HepG2 (cell line): Measurements from ENCODE around the gene ABCB6. TPM values are rescaled to one million over a fixed set of nuclear protein-coding genes. Genes with fewer than 3 reads are reported as not detected.

ENCODE experiments used
- ELF3 ChIP-seq: IDR thresholded peaks from 2 replicates; pipeline ENCODE4 v1.6.1; 2016; ENCODE audit warnings: missing genetic modification reagents, missing compliant biosample characterization
- HOXA7 ChIP-seq: sonication (generic); formaldehyde crosslinking; IDR thresholded peaks from 2 replicates; pipeline ENCODE4 v1.8.1; 2022; ENCODE audit warnings: mild to moderate bottlenecking, missing genetic modification reagents, moderate library complexity
- JARID2 ChIP-seq: sonication (generic); formaldehyde crosslinking; IDR thresholded peaks from 2 replicates; pipeline ENCODE4 v1.8.1; 2023; ENCODE audit warnings: missing genetic modification reagents, inconsistent platforms; ENCODE audit not compliant: insufficient replicate concordance
- KDM6A ChIP-seq: IDR thresholded peaks from 2 replicates; pipeline ENCODE4 v1.6.1; 2016; ENCODE audit warnings: low read depth
- NR1H2 ChIP-seq: sonication (generic); formaldehyde crosslinking; IDR thresholded peaks from 2 replicates; pipeline ENCODE4 v1.8.1; 2022; ENCODE audit warnings: low read depth, missing genetic modification reagents, borderline replicate concordance
- ONECUT2 ChIP-seq: sonication (generic); formaldehyde crosslinking; IDR thresholded peaks from 2 replicates; pipeline ENCODE4 v1.4.0; 2020; ENCODE audit warnings: missing genetic modification reagents
- PRPF4 ChIP-seq: fragments of 200-400 bp; formaldehyde crosslinking; IDR thresholded peaks from 2 replicates; pipeline ENCODE4 v1.6.1; 2016; ENCODE audit warnings: low read length, low read depth; ENCODE audit not compliant: poor library complexity, severe bottlenecking
- RORA ChIP-seq: sonication (generic); formaldehyde crosslinking; IDR thresholded peaks from 2 replicates; pipeline ENCODE4 v1.5.0; 2020; ENCODE audit warnings: mild to moderate bottlenecking, missing genetic modification reagents, moderate library complexity
- SALL1 ChIP-seq: sonication (generic); formaldehyde crosslinking; IDR thresholded peaks from 2 replicates; pipeline ENCODE4 v1.8.0; 2022; ENCODE audit warnings: mild to moderate bottlenecking, missing genetic modification reagents
- SOX13 ChIP-seq, 3 experiments: fragments of 450-650 bp in 1 of 3; sonication (generic) in 1 of 3; formaldehyde crosslinking in 1 of 3; IDR thresholded peaks in 2 of 3; conservative IDR thresholded peaks in 1 of 3; 2 replicates each; pipeline versions ENCODE4 v1.5.0 to v1.6.1; 2016 to 2020; ENCODE audit warnings: antibody characterized with exemption in 1 of 3, mild to moderate bottlenecking in 1 of 3, missing compliant biosample characterization in 1 of 3, missing genetic modification reagents in 1 of 3, moderate library complexity in 1 of 3
- STAT5B ChIP-seq: sonication (generic); formaldehyde crosslinking; IDR thresholded peaks from 2 replicates; pipeline ENCODE4 v1.4.0; 2020; ENCODE audit warnings: missing genetic modification reagents
- TAF1 ChIP-seq: sonication (generic); formaldehyde crosslinking; IDR thresholded peaks from 2 replicates; pipeline ENCODE4 v1.4.0; 2020; ENCODE audit warnings: missing genetic modification reagents
- TCF7L2 ChIP-seq: IDR thresholded peaks from 2 replicates; pipeline ENCODE4 v1.6.1; 2011; ENCODE audit warnings: mild to moderate bottlenecking, low read depth, low read length, moderate library complexity
- TOPORS ChIP-seq: sonication (generic); formaldehyde crosslinking; IDR thresholded peaks from 2 replicates; pipeline ENCODE4 v1.8.0; 2023; ENCODE audit warnings: mild to moderate bottlenecking, missing genetic modification reagents
- ZEB1 ChIP-seq: IDR thresholded peaks from 2 replicates; pipeline ENCODE4 v1.6.1; 2012; ENCODE audit warnings: mild to moderate bottlenecking, low read depth, inconsistent platforms; ENCODE audit not compliant: insufficient replicate concordance
- ZFY ChIP-seq: sonication (generic); formaldehyde crosslinking; IDR thresholded peaks from 2 replicates; pipeline ENCODE4 v1.4.0; 2020; ENCODE audit warnings: missing genetic modification reagents
- ZMAT3 ChIP-seq: sonication (generic); formaldehyde crosslinking; conservative IDR thresholded peaks from 2 replicates; pipeline ENCODE4 v1.7.0; 2021; ENCODE audit warnings: missing genetic modification reagents
- ZNF329 ChIP-seq: sonication (generic); formaldehyde crosslinking; IDR thresholded peaks from 2 replicates; pipeline ENCODE4 v1.9.0; 2021; ENCODE audit warnings: low read depth, mild to moderate bottlenecking, missing genetic modification reagents
- ZNF33B ChIP-seq: sonication (generic); formaldehyde crosslinking; IDR thresholded peaks from 2 replicates; pipeline ENCODE4 v1.5.1; 2020; ENCODE audit warnings: mild to moderate bottlenecking, missing genetic modification reagents
- ZNF496 ChIP-seq: sonication (generic); formaldehyde crosslinking; IDR thresholded peaks from 2 replicates; pipeline ENCODE4 v1.8.1; 2023; ENCODE audit warnings: mild to moderate bottlenecking, moderate library complexity, missing genetic modification reagents; ENCODE audit not compliant: insufficient replicate concordance
- ZNF674 ChIP-seq: sonication (generic); formaldehyde crosslinking; IDR thresholded peaks from 2 replicates; pipeline ENCODE4 v1.5.0; 2020; ENCODE audit warnings: low read depth, mild to moderate bottlenecking, missing genetic modification reagents
- ZNF772 ChIP-seq: sonication (generic); formaldehyde crosslinking; IDR thresholded peaks from 2 replicates; pipeline ENCODE4 v1.5.0; 2020; ENCODE audit warnings: mild to moderate bottlenecking, missing genetic modification reagents
- polyA plus RNA-seq, 8 experiments: library from polyadenylated mRNA; depleted of rRNA in 3 of 8; stranded (reverse) in 7 of 8; unstranded in 1 of 8; fragments of >200 nt; fragmentation: Illumina TruSeq in 4 of 8; extraction: Trizol in 4 of 8; gene quantifications; 2 replicates each; pipeline versions ENCODE4 v1.2.1 to v1.2.3, GENCODE V29; 2011 to 2016; ENCODE audit warnings: low read depth in 4 of 8, missing spikeins in 1 of 8, mixed read lengths in 1 of 8; ENCODE audit not compliant: insufficient read depth in 1 of 8
- total RNA-seq, 5 experiments: library from RNA; depleted of rRNA; stranded (reverse); fragments of >200 nt; fragmentation: Illumina TruSeq; extraction: Trizol; gene quantifications; 2 replicates each; pipeline ENCODE4 v1.2.3, GENCODE V29; 2016; ENCODE audit warnings: low read depth in 1 of 5
- TF ChIP-seq, protein P1 (sequence below): sonication (generic); formaldehyde crosslinking; IDR thresholded peaks from 2 replicates; pipeline ENCODE4 v1.4.0; 2020; ENCODE audit warnings: missing genetic modification reagents
- TF ChIP-seq, protein P2 (sequence below): sonication (generic); formaldehyde crosslinking; IDR thresholded peaks from 2 replicates; pipeline ENCODE4 v1.5.1; 2020; ENCODE audit warnings: missing genetic modification reagents, mild to moderate bottlenecking, borderline replicate concordance
- TF ChIP-seq, protein P3 (sequence below): sonication (generic); formaldehyde crosslinking; IDR thresholded peaks from 2 replicates; pipeline ENCODE4 v1.5.0; 2020; ENCODE audit warnings: mild to moderate bottlenecking, missing genetic modification reagents

ABCB6 gene
- total and polyA plus RNA-seq, 2 of the 13 experiments (the other 11 are each of a cell fraction or from before 2014, with no cell fraction given), result 91.1 to 137 TPM

DNA sequence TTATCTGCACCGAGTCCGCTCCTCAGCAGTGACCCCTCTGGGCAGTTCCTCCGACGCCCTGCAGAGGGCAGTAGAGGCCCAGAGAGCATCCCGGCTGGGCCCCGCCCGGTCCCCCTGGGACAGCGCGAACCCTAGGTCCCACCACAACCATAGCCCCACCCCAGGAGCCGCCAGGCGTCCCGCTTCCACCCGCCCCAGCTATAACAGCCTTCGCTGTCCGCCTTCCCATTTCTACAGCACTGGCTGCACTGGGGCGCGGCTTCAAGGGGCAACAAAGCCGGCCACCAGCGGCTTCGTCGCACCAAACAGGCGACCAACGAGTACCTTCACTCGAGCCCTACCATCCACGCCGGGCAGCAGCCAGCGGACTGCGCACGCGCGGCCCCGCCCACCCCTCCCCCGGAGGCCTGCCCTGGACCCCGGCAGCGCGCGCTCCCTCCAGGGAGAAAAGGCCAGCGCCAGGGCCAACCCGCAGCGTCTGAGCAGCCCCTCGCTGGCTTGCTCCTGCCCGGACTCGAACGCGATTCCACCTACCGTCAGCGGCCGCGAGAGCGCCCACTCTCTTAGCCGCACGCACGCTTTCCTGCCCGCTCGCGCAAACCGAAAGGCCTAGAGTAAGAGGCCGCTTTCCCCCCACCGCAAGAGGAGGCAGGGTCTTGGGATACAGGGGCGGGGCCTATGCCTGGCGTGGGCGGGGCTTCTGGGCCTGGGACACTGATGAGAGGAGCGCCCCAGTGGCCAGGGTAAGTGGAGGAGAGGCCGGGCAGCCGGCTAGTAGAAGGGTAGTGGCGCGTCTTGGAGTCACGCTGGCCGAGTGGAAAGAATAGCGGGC is 58.4 kb downstream of the ABCB6 start, which contains the start of gene NHEJ1 (continued):
- TF ChIP-seq, protein P1, sequence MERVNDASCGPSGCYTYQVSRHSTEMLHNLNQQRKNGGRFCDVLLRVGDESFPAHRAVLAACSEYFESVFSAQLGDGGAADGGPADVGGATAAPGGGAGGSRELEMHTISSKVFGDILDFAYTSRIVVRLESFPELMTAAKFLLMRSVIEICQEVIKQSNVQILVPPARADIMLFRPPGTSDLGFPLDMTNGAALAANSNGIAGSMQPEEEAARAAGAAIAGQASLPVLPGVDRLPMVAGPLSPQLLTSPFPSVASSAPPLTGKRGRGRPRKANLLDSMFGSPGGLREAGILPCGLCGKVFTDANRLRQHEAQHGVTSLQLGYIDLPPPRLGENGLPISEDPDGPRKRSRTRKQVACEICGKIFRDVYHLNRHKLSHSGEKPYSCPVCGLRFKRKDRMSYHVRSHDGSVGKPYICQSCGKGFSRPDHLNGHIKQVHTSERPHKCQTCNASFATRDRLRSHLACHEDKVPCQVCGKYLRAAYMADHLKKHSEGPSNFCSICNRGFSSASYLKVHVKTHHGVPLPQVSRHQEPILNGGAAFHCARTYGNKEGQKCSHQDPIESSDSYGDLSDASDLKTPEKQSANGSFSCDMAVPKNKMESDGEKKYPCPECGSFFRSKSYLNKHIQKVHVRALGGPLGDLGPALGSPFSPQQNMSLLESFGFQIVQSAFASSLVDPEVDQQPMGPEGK, result peak; percentile 89
- TF ChIP-seq ZNF496 (CRISPR knock-in tag) (no peak), PRPF4 (no peak), ZNF329 (CRISPR knock-in tag) (no peak), JARID2 (CRISPR knock-in tag) (peak; percentile 87), HOXA7 (CRISPR knock-in tag) (no peak), ELF3 (CRISPR knock-in tag) (peak; percentile 70; the same call in 1 of the 2 replicates), ZNF674 (CRISPR knock-in tag) (peak; percentile 91; the same call in 1 of the 2 replicates), ZNF772 (CRISPR knock-in tag) (peak; percentile 87), ZEB1 (no peak), SOX13 (IDR thresholded peaks at IDR 0.05) (peak; percentile 8; the same call in 1 of the 2 replicates), SOX13 (CRISPR knock-in tag; conservative IDR thresholded peaks at IDR 0.05 in 1 of 2, IDR thresholded peaks at IDR 0.05 in 1 of 2) (no peak; a peak in 2 of 4 replicates), TCF7L2 (no peak), RORA (CRISPR knock-in tag) (no peak), TOPORS (CRISPR knock-in tag) (peak; percentile 89; the same call in 1 of the 2 replicates), KDM6A (CRISPR knock-in tag) (no peak), NR1H2 (CRISPR knock-in tag) (0 out of 2 replicates have a peak, but pooled peaks have one; percentile 70), TAF1 (CRISPR knock-in tag) (peak; percentile 86), SALL1 (CRISPR knock-in tag) (peak; percentile 91), STAT5B (no peak; the same call in 1 of the 2 replicates), ZMAT3 (peak; percentile 91; the same call in 1 of the 2 replicates), ZNF33B (CRISPR knock-in tag) (peak; percentile 96), ZFY (CRISPR knock-in tag) (peak; percentile 100), ONECUT2 (CRISPR knock-in tag) (peak; percentile 37)
- TF ChIP-seq, protein P2, sequence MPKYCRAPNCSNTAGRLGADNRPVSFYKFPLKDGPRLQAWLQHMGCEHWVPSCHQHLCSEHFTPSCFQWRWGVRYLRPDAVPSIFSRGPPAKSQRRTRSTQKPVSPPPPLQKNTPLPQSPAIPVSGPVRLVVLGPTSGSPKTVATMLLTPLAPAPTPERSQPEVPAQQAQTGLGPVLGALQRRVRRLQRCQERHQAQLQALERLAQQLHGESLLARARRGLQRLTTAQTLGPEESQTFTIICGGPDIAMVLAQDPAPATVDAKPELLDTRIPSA (CRISPR knock-in tag), result peak; percentile 98
- TF ChIP-seq, protein P3, sequence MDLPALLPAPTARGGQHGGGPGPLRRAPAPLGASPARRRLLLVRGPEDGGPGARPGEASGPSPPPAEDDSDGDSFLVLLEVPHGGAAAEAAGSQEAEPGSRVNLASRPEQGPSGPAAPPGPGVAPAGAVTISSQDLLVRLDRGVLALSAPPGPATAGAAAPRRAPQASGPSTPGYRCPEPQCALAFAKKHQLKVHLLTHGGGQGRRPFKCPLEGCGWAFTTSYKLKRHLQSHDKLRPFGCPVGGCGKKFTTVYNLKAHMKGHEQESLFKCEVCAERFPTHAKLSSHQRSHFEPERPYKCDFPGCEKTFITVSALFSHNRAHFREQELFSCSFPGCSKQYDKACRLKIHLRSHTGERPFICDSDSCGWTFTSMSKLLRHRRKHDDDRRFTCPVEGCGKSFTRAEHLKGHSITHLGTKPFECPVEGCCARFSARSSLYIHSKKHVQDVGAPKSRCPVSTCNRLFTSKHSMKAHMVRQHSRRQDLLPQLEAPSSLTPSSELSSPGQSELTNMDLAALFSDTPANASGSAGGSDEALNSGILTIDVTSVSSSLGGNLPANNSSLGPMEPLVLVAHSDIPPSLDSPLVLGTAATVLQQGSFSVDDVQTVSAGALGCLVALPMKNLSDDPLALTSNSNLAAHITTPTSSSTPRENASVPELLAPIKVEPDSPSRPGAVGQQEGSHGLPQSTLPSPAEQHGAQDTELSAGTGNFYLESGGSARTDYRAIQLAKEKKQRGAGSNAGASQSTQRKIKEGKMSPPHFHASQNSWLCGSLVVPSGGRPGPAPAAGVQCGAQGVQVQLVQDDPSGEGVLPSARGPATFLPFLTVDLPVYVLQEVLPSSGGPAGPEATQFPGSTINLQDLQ (CRISPR knock-in tag), result peak; percentile 56; the same call in 1 of the 2 replicates
